WTC11 (cell line): ENCODE data around the gene TMEM184A. TPM values are rescaled to one million over a fixed set of nuclear protein-coding genes. Genes with fewer than 3 reads are reported as not detected.

Experiments
- ATAC-seq: fragments of 200-7000 bp; cut with Tn5 transposase; 2 replicates; pipeline ENCODE4 v1.10.0; 2021; ENCODE audit warnings: mild to moderate bottlenecking, moderate library complexity
- CTCF ChIA-PET: fragments of 300-600 bp; sonication (Branson Sonifier 250); formaldehyde crosslinking; loops from one replicate; lab custom pipeline; 2021; ENCODE audit warnings: antibody characterized with exemption; lab: Charles Lee
- POLR2A ChIA-PET: fragments of 350-600 bp; sonication (Branson Sonifier 250); formaldehyde crosslinking; loops from one replicate; lab custom pipeline; 2021; ENCODE audit warnings: antibody characterized with exemption; lab: Charles Lee
- DNase-seq: peaks from one replicate; pipeline ENCODE4 v3.0.0; 2021; ENCODE audit warnings: low spot score
- H3K27ac Mint-ChIP-seq: 2 replicates; pipeline ENCODE4 v1.8.0; 2021; ENCODE audit warnings: mixed read lengths
- H3K27me3 Mint-ChIP-seq: 2 replicates; pipeline ENCODE4 v1.8.0; 2021; ENCODE audit warnings: low read depth, mild to moderate bottlenecking, moderate library complexity, mixed read lengths
- H3K36me3 Mint-ChIP-seq: 2 replicates; pipeline ENCODE4 v1.8.0; 2021; ENCODE audit warnings: mixed read lengths
- H3K4me1 Mint-ChIP-seq: 2 replicates; pipeline ENCODE4 v1.8.0; 2022; ENCODE audit warnings: mixed read lengths
- H3K4me3 Mint-ChIP-seq: 2 replicates; pipeline ENCODE4 v1.8.0; 2021; ENCODE audit warnings: mild to moderate bottlenecking, moderate library complexity, mixed read lengths
- H3K9me3 Mint-ChIP-seq: 2 replicates; pipeline ENCODE4 v1.8.0; 2021; ENCODE audit warnings: mixed read lengths
- ATF3 ChIP-seq: sonication (generic); formaldehyde crosslinking; conservative IDR thresholded peaks from 2 replicates; pipeline ENCODE4 v1.8.1; 2022; ENCODE audit warnings: mild to moderate bottlenecking, missing genetic modification reagents
- EMX1 ChIP-seq: fragments of 250-450 bp; sonication (Bioruptor Pico); IDR thresholded peaks from 2 replicates; pipeline ENCODE4 v1.8.0; 2021; ENCODE audit warnings: mild to moderate bottlenecking
- ESRRA ChIP-seq: sonication (generic); formaldehyde crosslinking; IDR thresholded peaks from 2 replicates; pipeline ENCODE4 v1.8.1; 2022; ENCODE audit warnings: mild to moderate bottlenecking, missing genetic modification reagents, borderline replicate concordance
- ETV6 ChIP-seq: sonication (generic); formaldehyde crosslinking; IDR thresholded peaks from 2 replicates; pipeline ENCODE4 v1.8.1; 2022; ENCODE audit warnings: mild to moderate bottlenecking, missing genetic modification reagents
- GABPB1 ChIP-seq: sonication (generic); formaldehyde crosslinking; IDR thresholded peaks from 2 replicates; pipeline ENCODE4 v1.8.1; 2023; ENCODE audit warnings: mild to moderate bottlenecking, missing genetic modification reagents
- HMGXB4 ChIP-seq: sonication (generic); formaldehyde crosslinking; IDR thresholded peaks from 2 replicates; pipeline ENCODE4 v1.8.1; 2023; ENCODE audit warnings: mild to moderate bottlenecking, moderate library complexity, missing genetic modification reagents
- JAZF1 ChIP-seq: fragments of 250-450 bp; sonication (Bioruptor Pico); IDR thresholded peaks from 2 replicates; pipeline ENCODE4 v1.9.0; 2021; ENCODE audit warnings: moderate library complexity, mild to moderate bottlenecking, inconsistent platforms
- NR2C2 ChIP-seq: sonication (generic); formaldehyde crosslinking; IDR thresholded peaks from 2 replicates; pipeline ENCODE4 v1.8.0; 2022; ENCODE audit warnings: mild to moderate bottlenecking, missing genetic modification reagents
- PRDM15 ChIP-seq: sonication (generic); formaldehyde crosslinking; IDR thresholded peaks from 2 replicates; pipeline ENCODE4 v1.8.0; 2022; ENCODE audit warnings: missing genetic modification reagents
- RELA ChIP-seq: sonication (generic); formaldehyde crosslinking; IDR thresholded peaks from 2 replicates; pipeline ENCODE4 v1.8.1; 2022; ENCODE audit warnings: missing genetic modification reagents, mild to moderate bottlenecking, borderline replicate concordance
- RORB ChIP-seq: fragments of 250-450 bp; sonication (Bioruptor Pico); IDR thresholded peaks from 2 replicates; pipeline ENCODE4 v1.9.0; 2021; ENCODE audit warnings: mild to moderate bottlenecking
- ZBTB21 ChIP-seq: sonication (generic); formaldehyde crosslinking; IDR thresholded peaks from 2 replicates; pipeline ENCODE4 v1.8.1; 2023; ENCODE audit warnings: mild to moderate bottlenecking, missing genetic modification reagents, borderline replicate concordance
- ZNF219 ChIP-seq: sonication (generic); formaldehyde crosslinking; IDR thresholded peaks from 2 replicates; pipeline ENCODE4 v1.8.0; 2023; ENCODE audit warnings: missing genetic modification reagents, mild to moderate bottlenecking, borderline replicate concordance
- ZNF263 ChIP-seq: sonication (generic); formaldehyde crosslinking; IDR thresholded peaks from 2 replicates; pipeline ENCODE4 v1.8.1; 2022; ENCODE audit warnings: low read depth, mild to moderate bottlenecking, moderate library complexity, missing genetic modification reagents
- total RNA-seq: library from RNA; stranded (reverse); gene quantifications from 3 replicates; pipeline ENCODE4 v1.2.3, GENCODE V29; 2021
- TF ChIP-seq, protein P1 (sequence below): sonication (generic); formaldehyde crosslinking; IDR thresholded peaks from 2 replicates; pipeline ENCODE4 v1.8.1; 2023; ENCODE audit warnings: mild to moderate bottlenecking, missing genetic modification reagents
- TF ChIP-seq, protein P2 (sequence below): sonication (generic); formaldehyde crosslinking; IDR thresholded peaks from 2 replicates; pipeline ENCODE4 v1.8.1; 2022; ENCODE audit warnings: missing genetic modification reagents, borderline replicate concordance
- TF ChIP-seq, protein P3 (sequence below): sonication (generic); formaldehyde crosslinking; IDR thresholded peaks from 2 replicates; pipeline ENCODE4 v1.8.0; 2023; ENCODE audit warnings: mild to moderate bottlenecking, missing genetic modification reagents

Gene TMEM184A
- total RNA-seq, 1 experiment from 2014 or later: 1.4 TPM

DNA sequence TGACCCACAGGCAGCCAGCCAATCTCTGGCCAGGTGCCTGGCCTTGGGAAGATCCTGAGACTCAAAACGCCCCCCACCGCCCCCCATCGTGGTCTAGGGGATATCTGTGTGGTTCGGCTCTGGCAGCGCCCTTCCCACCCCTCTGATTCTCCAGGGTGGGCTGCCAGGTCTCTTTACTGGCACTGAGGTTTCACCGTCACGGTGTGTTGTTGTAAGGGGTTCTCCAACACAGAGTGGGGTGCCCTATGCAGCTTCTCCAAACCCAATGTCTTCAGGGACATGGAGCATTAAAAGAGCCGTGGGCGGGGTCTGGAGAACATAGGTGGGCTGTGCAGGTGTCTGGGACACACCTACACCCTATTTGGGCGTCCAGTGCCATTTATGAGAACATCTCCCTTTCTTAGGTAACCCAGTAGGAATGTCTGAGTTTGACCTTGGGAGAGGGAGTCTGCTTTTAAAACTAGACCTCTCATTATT, 24.0 kb downstream of the TMEM184A start:
- ATAC-seq (no peak), DNase-seq (no peak)
- H3K27me3 Mint-ChIP-seq: no peaks in the 10 kb centered on the region
- ChIA-PET CTCF (no interaction called here), POLR2A (no interaction called here)
- H3K4me1 Mint-ChIP-seq: peaks cover 31% of the 10 kb centered on the region
- H3K36me3 Mint-ChIP-seq: no peaks in the 10 kb centered on the region
- peak overlapping the region; percentile 77 for H3K4me3 Mint-ChIP-seq
- TF ChIP-seq, protein P1, sequence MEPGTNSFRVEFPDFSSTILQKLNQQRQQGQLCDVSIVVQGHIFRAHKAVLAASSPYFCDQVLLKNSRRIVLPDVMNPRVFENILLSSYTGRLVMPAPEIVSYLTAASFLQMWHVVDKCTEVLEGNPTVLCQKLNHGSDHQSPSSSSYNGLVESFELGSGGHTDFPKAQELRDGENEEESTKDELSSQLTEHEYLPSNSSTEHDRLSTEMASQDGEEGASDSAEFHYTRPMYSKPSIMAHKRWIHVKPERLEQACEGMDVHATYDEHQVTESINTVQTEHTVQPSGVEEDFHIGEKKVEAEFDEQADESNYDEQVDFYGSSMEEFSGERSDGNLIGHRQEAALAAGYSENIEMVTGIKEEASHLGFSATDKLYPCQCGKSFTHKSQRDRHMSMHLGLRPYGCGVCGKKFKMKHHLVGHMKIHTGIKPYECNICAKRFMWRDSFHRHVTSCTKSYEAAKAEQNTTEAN (CRISPR knock-in tag): no peak
- TF ChIP-seq, protein P2, sequence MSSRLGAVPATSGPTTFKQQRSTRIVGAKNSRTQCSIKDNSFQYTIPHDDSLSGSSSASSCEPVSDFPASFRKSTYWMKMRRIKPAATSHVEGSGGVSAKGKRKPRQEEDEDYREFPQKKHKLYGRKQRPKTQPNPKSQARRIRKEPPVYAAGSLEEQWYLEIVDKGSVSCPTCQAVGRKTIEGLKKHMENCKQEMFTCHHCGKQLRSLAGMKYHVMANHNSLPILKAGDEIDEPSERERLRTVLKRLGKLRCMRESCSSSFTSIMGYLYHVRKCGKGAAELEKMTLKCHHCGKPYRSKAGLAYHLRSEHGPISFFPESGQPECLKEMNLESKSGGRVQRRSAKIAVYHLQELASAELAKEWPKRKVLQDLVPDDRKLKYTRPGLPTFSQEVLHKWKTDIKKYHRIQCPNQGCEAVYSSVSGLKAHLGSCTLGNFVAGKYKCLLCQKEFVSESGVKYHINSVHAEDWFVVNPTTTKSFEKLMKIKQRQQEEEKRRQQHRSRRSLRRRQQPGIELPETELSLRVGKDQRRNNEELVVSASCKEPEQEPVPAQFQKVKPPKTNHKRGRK (CRISPR knock-in tag): no peak
- H3K27ac Mint-ChIP-seq: peak overlapping the region; percentile 89; the same call in 1 of the 2 replicates
- no peaks in the 10 kb centered on the region for H3K9me3 Mint-ChIP-seq

DNA sequence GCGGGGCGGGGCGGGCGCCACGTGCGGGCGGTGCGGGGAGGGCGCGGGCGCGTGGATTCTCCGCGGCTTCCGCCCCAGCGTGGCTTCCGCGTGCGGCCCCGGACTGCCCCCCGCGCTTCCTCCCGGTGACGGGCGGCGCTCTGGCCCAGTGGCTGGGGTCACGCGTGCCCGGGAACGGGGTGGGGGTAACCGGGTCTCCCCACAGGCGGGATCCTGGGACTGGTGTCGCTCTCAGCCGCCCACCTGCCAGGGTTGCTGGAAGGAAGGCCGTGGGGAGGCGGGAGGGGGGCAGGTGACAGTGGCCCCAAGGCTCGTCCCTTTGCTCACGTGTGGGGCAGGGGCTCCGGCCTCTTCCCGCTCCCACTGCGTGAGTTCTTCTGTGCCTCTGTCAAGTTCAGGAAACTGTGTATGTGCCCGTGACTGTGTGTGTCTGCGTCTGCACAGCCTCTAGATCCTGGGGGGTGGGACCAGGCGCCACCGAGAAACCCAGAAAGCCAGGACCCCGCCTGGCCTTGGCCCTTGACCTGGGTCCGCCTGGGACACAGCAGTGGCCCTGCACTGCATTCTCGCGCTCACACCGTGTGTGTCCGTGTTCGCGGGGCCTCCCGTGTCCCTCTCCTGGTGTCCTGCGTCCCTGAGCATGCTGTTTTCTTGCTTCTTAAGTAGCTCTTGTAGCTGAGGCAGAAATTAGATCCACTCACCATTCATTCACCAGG, 24.6 kb downstream of the TMEM184A start:
- no peak for TF ChIP-seq RELA (CRISPR knock-in tag)
- TF ChIP-seq ESRRA (CRISPR knock-in tag): 0 out of 2 replicates have a peak, but pooled peaks have one; percentile 47
- no peak for TF ChIP-seq EMX1
- no peak for TF ChIP-seq NR2C2
- TF ChIP-seq GABPB1 (CRISPR knock-in tag): 0 out of 2 replicates have a peak, but pooled peaks have one; percentile 16
- TF ChIP-seq ZNF219 (CRISPR knock-in tag): no peak
- TF ChIP-seq PRDM15: peak; percentile 58
- no peak for TF ChIP-seq JAZF1 (CRISPR knock-in tag)
- no peak for TF ChIP-seq ATF3 (CRISPR knock-in tag)
- no peak for TF ChIP-seq RORB
- peak overlapping the region; percentile 77 for H3K4me3 Mint-ChIP-seq
- POLR2A ChIA-PET: no interaction called here
- ATAC-seq (no peak), DNase-seq (no peak)
- no peaks in the 10 kb centered on the region for H3K27me3 Mint-ChIP-seq
- 0 out of 2 replicates have a peak overlapping the region, but pooled peaks have one; percentile 45 for H3K27ac Mint-ChIP-seq
- no peaks in the 10 kb centered on the region for H3K9me3 Mint-ChIP-seq
- H3K4me1 Mint-ChIP-seq: peaks cover 31% of the 10 kb centered on the region
- no peaks in the 10 kb centered on the region for H3K36me3 Mint-ChIP-seq
- CTCF ChIA-PET: no interaction called here

- no peak for ATAC-seq
- POLR2A ChIA-PET: no interaction called here
- H3K4me3 Mint-ChIP-seq: no peak overlapping the region
- TF ChIP-seq ATF3 (CRISPR knock-in tag) (no peak), ETV6 (CRISPR knock-in tag) (no peak), ZNF263 (CRISPR knock-in tag) (no peak), HMGXB4 (CRISPR knock-in tag) (no peak), ZBTB21 (CRISPR knock-in tag) (no peak)
- TF ChIP-seq, protein P3, sequence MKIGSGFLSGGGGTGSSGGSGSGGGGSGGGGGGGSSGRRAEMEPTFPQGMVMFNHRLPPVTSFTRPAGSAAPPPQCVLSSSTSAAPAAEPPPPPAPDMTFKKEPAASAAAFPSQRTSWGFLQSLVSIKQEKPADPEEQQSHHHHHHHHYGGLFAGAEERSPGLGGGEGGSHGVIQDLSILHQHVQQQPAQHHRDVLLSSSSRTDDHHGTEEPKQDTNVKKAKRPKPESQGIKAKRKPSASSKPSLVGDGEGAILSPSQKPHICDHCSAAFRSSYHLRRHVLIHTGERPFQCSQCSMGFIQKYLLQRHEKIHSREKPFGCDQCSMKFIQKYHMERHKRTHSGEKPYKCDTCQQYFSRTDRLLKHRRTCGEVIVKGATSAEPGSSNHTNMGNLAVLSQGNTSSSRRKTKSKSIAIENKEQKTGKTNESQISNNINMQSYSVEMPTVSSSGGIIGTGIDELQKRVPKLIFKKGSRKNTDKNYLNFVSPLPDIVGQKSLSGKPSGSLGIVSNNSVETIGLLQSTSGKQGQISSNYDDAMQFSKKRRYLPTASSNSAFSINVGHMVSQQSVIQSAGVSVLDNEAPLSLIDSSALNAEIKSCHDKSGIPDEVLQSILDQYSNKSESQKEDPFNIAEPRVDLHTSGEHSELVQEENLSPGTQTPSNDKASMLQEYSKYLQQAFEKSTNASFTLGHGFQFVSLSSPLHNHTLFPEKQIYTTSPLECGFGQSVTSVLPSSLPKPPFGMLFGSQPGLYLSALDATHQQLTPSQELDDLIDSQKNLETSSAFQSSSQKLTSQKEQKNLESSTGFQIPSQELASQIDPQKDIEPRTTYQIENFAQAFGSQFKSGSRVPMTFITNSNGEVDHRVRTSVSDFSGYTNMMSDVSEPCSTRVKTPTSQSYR: no peak
- TF ChIP-seq, protein P2 (CRISPR knock-in tag): no peak
These were observed 25.1 kb downstream of the TMEM184A start for GRCh38 chr7:1530946-1531262.

More at GRCh38 chr7:1530946-1531262, 25.1 kb downstream of the TMEM184A start:
- CTCF ChIA-PET: no interaction called here
- H3K27me3 Mint-ChIP-seq: no peaks in the 10 kb centered on the region
- H3K27ac Mint-ChIP-seq: no peak overlapping the region
- H3K4me1 Mint-ChIP-seq: peaks cover 28% of the 10 kb centered on the region
- no peaks in the 10 kb centered on the region for H3K36me3 Mint-ChIP-seq
- DNase-seq: no peak
- H3K9me3 Mint-ChIP-seq: no peaks in the 10 kb centered on the region
